CD4-positive, alpha-beta T cell (primary cell): ENCODE measurements around the gene SMARCB1. TPM values are rescaled to one million over a fixed set of nuclear protein-coding genes. Genes with fewer than 3 reads are reported as not detected.
A peak's percentile ranks its signal among the peaks of the same experiment; 100 is the strongest.

ENCODE experiments used
- ATAC-seq: fragments of 200-7000 bp; cut with Tn5 transposase; one replicate; pipeline ENCODE4 v1.10.0; 2022; ENCODE audit warnings: mild to moderate bottlenecking; ENCODE audit not compliant: poor library complexity
- CTCF ChIA-PET: fragments of 350-600 bp; sonication (Branson Sonifier 250); formaldehyde crosslinking; loops from one replicate; lab custom pipeline; 2021; ENCODE audit warnings: antibody characterized with exemption, inconsistent platforms; lab: Charles Lee
- POLR2A ChIA-PET: fragments of 350-600 bp; sonication (Branson Sonifier 250); formaldehyde crosslinking; loops from one replicate; lab custom pipeline; 2021; ENCODE audit warnings: antibody characterized with exemption, inconsistent platforms; lab: Charles Lee
- DNase-seq, 14 experiments: peaks; one replicate each; pipeline ENCODE4 v3.0.0-alpha.2; 2013 to 2020; ENCODE audit warnings: mixed read lengths in 2 of 14
- H3K27ac ChIP-seq, 2 donors: one replicate each; pipeline versions ENCODE4 v1.5.1 to v1.7.0; 2013; ENCODE audit warnings: low read length in 2 of 2, low read depth in 1 of 2, mild to moderate bottlenecking in 1 of 2
- H3K27me3 ChIP-seq, 2 experiments: 1 replicate in 1 of 2; 2 replicates in 1 of 2; pipeline versions ENCODE4 v1.6.1 to v1.7.0; 2013; ENCODE audit warnings: low read length in 2 of 2, control low read depth in 1 of 2, mild to moderate bottlenecking in 1 of 2, moderate library complexity in 1 of 2; ENCODE audit not compliant: insufficient read depth in 2 of 2, control insufficient read depth in 1 of 2
- H3K36me3 ChIP-seq: one replicate; pipeline ENCODE4 v1.6.1; 2013; ENCODE audit warnings: low read length, control low read depth; ENCODE audit not compliant: insufficient read depth
- H3K4me1 ChIP-seq: one replicate; pipeline ENCODE4 v1.6.1; 2013; ENCODE audit warnings: low read length, control low read depth; ENCODE audit not compliant: insufficient read depth
- H3K4me3 ChIP-seq: one replicate; pipeline ENCODE4 v1.5.1; 2013; ENCODE audit warnings: mild to moderate bottlenecking, low read length, moderate library complexity
- H3K9me3 ChIP-seq, 2 experiments: 1 replicate in 1 of 2; 2 replicates in 1 of 2; pipeline versions ENCODE4 v1.6.1 to v1.7.0; 2013; ENCODE audit warnings: low read length in 2 of 2, mild to moderate bottlenecking in 2 of 2, control low read depth in 1 of 2, moderate library complexity in 1 of 2; ENCODE audit not compliant: control insufficient read depth in 1 of 2, insufficient read depth in 1 of 2
- H3K27ac Mint-ChIP-seq: one replicate; pipeline ENCODE4 v1.8.0; 2020; ENCODE audit warnings: mixed read lengths
- H3K27me3 Mint-ChIP-seq: one replicate; pipeline ENCODE4 v1.8.0; 2021; ENCODE audit warnings: mixed read lengths
- H3K36me3 Mint-ChIP-seq: one replicate; pipeline ENCODE4 v1.8.0; 2021; ENCODE audit warnings: low read depth, mixed read lengths
- H3K4me1 Mint-ChIP-seq: one replicate; pipeline ENCODE4 v1.8.0; 2021; ENCODE audit warnings: low read depth, mixed read lengths
- H3K4me3 Mint-ChIP-seq: one replicate; pipeline ENCODE4 v1.8.0; 2020; ENCODE audit warnings: mild to moderate bottlenecking, mixed read lengths
- H3K9me3 Mint-ChIP-seq: one replicate; pipeline ENCODE4 v1.8.0; 2020; ENCODE audit warnings: mixed read lengths
- CTCF ChIP-seq: fragments of 200-600 bp; IDR thresholded peaks from one replicate; pipeline ENCODE4 v1.8.0; 2022; ENCODE audit warnings: antibody characterized with exemption, mild to moderate bottlenecking
- intact Hi-C, 2 experiments: fragments of 100-400 bp; cut with DNase I in 1 of 2; cut with micrococcal nuclease in 1 of 2; formaldehyde crosslinking; loops; one replicate each; pipeline versions ENCODE4 v1.15.1 to v1.9.0; 2023 to 2025; cut with DNase I, micrococcal nuclease
- total RNA-seq, 174 experiments: library from RNA in 2 of 174; stranded (reverse) in 2 of 174; gene quantifications; one replicate each; pipeline ENCODE4 v1.2.3 and lab custom pipeline; 2021 to 2026

SMARCB1 gene
- total RNA-seq, 2 experiments from 2014 or later, result 40.3 to 41.7 TPM

GRCh38 chr22:23815541-23816155, 28.9 kb downstream of the SMARCB1 start:
- H3K36me3 ChIP-seq, result peaks cover 51% of the 10 kb centered on the region
- no peak overlapping the region for H3K27ac Mint-ChIP-seq
- H3K36me3 Mint-ChIP-seq, result peaks cover 73% of the 10 kb centered on the region

DNA sequence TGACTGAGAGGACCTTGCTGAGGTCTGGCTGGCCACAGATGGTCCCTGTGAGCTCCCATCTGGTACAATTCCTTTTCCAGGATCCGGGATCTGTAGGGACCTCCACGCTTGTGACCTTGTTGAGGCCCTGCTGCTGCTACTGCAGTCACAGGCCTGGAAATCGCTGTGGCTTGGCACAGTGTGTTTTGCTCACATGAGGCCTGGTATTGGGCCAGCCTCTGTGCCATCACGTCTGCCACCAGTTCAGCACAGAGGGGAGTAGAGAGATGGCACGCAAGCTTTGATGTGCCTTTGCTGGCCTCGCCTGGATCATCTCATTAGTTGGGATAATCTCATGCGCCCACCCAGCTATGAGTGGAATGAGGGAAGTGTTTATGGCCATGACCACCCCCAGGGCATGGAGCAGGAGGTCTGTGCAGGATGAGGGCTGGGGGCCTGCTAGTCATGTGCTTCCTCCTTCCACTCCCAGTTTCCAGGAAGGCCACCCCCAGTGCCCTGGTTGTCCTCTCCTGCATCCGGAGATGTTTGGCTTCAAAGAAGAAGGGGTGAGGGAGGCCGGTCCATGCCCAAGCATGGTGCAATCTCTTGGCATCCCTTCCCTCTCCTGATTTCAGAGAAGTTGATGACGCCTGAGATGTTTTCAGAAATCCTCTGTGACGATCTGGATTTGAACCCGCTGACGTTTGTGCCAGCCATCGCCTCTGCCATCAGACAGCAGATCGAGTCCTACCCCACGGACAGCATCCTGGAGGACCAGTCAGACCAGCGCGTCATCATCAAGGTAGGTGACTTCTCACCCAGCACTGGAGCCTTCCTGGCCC, 29.6 kb downstream of the SMARCB1 start:
- no peak for TF ChIP-seq CTCF
- Mint-ChIP-seq H3K27me3 (no peaks in the 10 kb centered on the region), H3K27ac (no peak overlapping the region), H3K36me3 (peaks cover 73% of the 10 kb centered on the region), H3K9me3 (no peaks in the 10 kb centered on the region), H3K4me1 (no peaks in the 10 kb centered on the region), H3K4me3 (no peak overlapping the region)
- Histone ChIP-seq H3K9me3 (no peaks in the 10 kb centered on the region), H3K4me1 (peaks cover 5% of the 10 kb centered on the region), H3K36me3 (peaks cover 53% of the 10 kb centered on the region), H3K27me3 (no peaks in the 10 kb centered on the region), H3K4me3 (no peak overlapping the region), H3K27ac (no peak overlapping the region)
- peak in 1 of 14 experiments; percentile 2 for DNase-seq
- POLR2A ChIA-PET, result no interaction called here
- CTCF ChIA-PET, result no interaction called here
- ATAC-seq, result no peak
- intact Hi-C loops, result no loop called here

More at GRCh38 chr22:23815541-23816155, 28.9 kb downstream of the SMARCB1 start:
- ATAC-seq, result no peak
- Mint-ChIP-seq H3K9me3 (no peaks in the 10 kb centered on the region), H3K4me3 (no peak overlapping the region), H3K4me1 (no peaks in the 10 kb centered on the region), H3K27me3 (no peaks in the 10 kb centered on the region)
- Histone ChIP-seq H3K4me3 (no peak overlapping the region), H3K27me3 (no peaks in the 10 kb centered on the region), H3K9me3 (no peaks in the 10 kb centered on the region), H3K4me1 (peaks cover 1% of the 10 kb centered on the region), H3K27ac (no peak overlapping the region)
- intact Hi-C loops, result no loop called here
- ChIA-PET CTCF (no interaction called here), POLR2A (no interaction called here)
- DNase-seq, result no peak
- TF ChIP-seq CTCF, result no peak

DNA sequence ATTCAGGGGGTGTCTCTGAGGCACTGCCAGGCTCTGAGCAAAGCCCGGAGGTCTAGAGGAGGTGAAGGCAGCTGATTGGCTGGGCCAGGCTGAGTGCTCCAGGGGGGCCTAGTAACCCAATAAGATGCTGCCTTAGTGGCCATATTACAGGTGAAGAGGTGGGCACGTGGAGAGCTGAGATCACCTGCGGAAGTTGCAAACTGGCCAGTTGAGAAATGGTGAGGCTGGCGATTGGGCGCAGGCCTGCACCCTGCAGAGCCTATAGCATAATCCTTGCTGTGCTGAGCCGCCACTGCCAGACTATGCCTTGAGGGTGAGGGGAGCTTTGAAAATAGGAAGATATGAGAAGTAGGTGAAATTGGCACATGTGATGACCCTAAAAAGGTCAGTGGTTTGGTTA, 30.4 kb downstream of the SMARCB1 start:
- Mint-ChIP-seq H3K27ac (no peak overlapping the region), H3K4me3 (no peak overlapping the region), H3K4me1 (no peaks in the 10 kb centered on the region), H3K36me3 (peaks cover 73% of the 10 kb centered on the region), H3K9me3 (no peaks in the 10 kb centered on the region), H3K27me3 (no peaks in the 10 kb centered on the region)
- intact Hi-C loops, result no loop called here
- CTCF ChIA-PET, result no interaction called here
- Histone ChIP-seq H3K4me1 (peaks cover 5% of the 10 kb centered on the region), H3K4me3 (no peak overlapping the region), H3K27ac (no peak overlapping the region), H3K9me3 (no peaks in the 10 kb centered on the region), H3K27me3 (no peaks in the 10 kb centered on the region), H3K36me3 (peaks cover 54% of the 10 kb centered on the region)
- ATAC-seq (no peak), DNase-seq (no peak)
- no peak for TF ChIP-seq CTCF
- POLR2A ChIA-PET, result no interaction called here
